ENCODE measurements around the gene ZNF419. TPM values are rescaled to one million over a fixed set of nuclear protein-coding genes. Genes with fewer than 3 reads are reported as not detected.

The ZNF419 gene
- 6.3 to 7.1 TPM (median 6.7 TPM) in 5 replicates for total RNA-seq (2022; extraction: Qiagen RNA extraction; ENCODE audit: low read depth)

DNA sequence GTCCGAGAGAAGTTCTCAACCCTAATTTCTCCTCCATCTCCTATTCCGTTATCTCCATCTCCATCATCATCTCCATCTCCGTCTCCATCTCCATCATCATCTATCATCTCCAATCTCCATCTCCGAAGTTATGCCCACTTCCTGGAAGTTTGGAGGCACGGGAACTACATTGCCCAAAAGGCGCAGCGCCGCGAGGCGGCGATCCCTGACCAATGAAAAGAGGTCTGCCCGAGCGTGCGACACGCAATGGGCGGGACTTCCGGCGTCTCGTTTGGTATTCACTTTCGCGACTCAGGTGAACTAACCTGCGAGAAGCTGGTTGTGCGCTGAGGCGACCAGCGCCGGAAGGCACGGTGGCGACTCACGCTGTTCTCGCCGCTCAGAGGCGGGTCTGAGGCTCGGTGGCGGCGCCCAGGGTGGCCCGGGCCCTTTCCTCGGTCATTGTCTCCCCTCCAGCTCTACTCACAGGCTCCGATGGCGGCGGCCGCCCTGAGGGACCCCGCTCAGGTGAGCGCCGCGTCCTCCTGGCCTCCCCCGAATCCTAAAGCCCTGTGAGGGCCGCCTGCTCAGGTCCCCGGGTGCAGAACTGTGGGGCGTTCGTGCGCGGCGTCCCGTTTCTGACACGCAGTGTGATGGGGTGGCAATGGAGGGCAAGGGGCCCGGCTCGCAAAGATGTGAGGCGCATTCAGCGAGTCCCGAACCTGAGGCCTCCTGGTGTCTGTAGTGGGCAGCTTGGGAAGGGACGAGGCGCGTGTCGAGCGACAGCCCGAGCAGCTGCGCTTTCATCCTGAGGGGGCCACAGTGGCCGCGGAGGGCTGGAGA is at the start of gene ZNF419:
Gene ZNF419, plus strand, starts transcription at position 274 of the 822 bp plus-strand sequence. Its CDS starts 201 bp downstream, at position 475.

GRCh38 chr19:57477191-57478008 is 10.2 kb upstream of the ZNF419 start, which contains the start of gene ZNF772:
TSS of gene ZNF772 (minus strand) at chr19:57477566. CDS start at chr19:57477309, 257 bp downstream.

DNA sequence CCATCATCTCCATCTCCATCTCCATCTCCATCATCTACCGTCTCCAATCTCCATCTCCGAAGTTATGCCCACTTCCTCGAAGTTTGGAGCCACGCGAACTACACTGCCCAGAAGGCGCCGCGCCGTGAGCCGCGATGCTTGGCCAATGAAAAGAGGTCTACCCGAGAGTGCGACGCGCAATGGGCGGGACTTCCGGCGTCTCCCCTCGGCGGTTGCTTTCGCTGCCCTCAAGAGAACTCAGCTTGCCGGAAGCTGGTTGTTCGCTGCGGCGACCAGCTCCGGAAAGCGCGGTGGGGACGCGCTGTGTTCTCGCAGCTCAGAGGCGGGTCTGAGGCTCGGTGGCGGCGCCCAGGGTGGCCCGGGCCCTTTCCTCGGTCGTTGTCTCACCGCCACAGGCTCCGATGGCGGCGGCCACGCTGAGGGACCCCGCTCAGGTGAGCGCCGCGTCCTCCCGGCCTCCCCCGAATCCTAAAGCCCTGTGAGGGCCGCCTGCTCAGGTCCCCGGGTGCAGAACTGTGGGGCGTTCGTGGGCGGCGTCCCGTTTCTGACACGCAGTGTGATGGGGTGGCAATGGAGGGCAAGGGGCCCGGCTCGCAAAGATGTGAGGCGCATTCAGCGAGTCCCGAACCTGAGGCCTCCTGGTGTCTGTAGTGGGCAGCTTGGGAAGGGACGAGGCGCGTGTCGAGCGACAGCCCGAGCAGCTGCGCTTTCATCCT is 12.3 kb downstream of the ZNF419 start, which contains the start of gene ZNF773:
Gene ZNF773, plus strand, starts transcription at position 259 of the 716 bp plus-strand sequence. Its CDS starts 143 bp downstream, at position 402.

GRCh38 chr19:57527136-57527881 is 39.8 kb downstream of the ZNF419 start, which contains the start of gene ZNF549:
TSS of gene ZNF549 (plus strand) at chr19:57527356. CDS start at chr19:57527574, 218 bp downstream.

Other genes with a start within 250 kb of the ZNF419 start
- 1.5 to 2.6 TPM (median 2.1 TPM) in 5 replicates for gene ZNF805, start 247.1 kb upstream of the ZNF419 start, total RNA-seq (2022; extraction: Qiagen RNA extraction; ENCODE audit: low read depth)
- 0.82 to 1.4 TPM (median 1.1 TPM) in 5 replicates for gene ZNF460, start 207.3 kb upstream of the ZNF419 start, total RNA-seq (2022; extraction: Qiagen RNA extraction; ENCODE audit: low read depth)
- gene ZNF543, start 167.3 kb upstream of the ZNF419 start, total RNA-seq (2022; extraction: Qiagen RNA extraction; ENCODE audit: low read depth) = 1.5 to 2.2 TPM (median 1.6 TPM) in 5 replicates
- 1.9 to 2.4 TPM (median 2.1 TPM) in 5 replicates for gene ZNF304, start 136.5 kb upstream of the ZNF419 start, total RNA-seq (2022; extraction: Qiagen RNA extraction; ENCODE audit: low read depth)
- gene TRAPPC2B, start 124.2 kb upstream of the ZNF419 start, total RNA-seq (2022; extraction: Qiagen RNA extraction; ENCODE audit: low read depth) = 14.3 to 16.1 TPM (median 15.7 TPM) in 5 replicates
- 1.1 to 1.9 TPM (median 1.5 TPM) in 5 replicates for gene ZNF547, start 124.2 kb upstream of the ZNF419 start, total RNA-seq (2022; extraction: Qiagen RNA extraction; ENCODE audit: low read depth)
- 4.0 to 4.7 TPM (median 4.4 TPM) in 5 replicates for gene ZNF548, start 97.9 kb upstream of the ZNF419 start, total RNA-seq (2022; extraction: Qiagen RNA extraction; ENCODE audit: low read depth)
- gene ZNF17, start 76.6 kb upstream of the ZNF419 start, total RNA-seq (2022; extraction: Qiagen RNA extraction; ENCODE audit: low read depth) = 4.2 to 6.8 TPM (median 4.7 TPM) in 5 replicates
- 15.2 to 17.6 TPM (median 16.7 TPM) in 5 replicates for gene ZNF749, start 52.4 kb upstream of the ZNF419 start, total RNA-seq (2022; extraction: Qiagen RNA extraction; ENCODE audit: low read depth)
- gene VN1R1, start 30.6 kb upstream of the ZNF419 start, total RNA-seq (2022; extraction: Qiagen RNA extraction; ENCODE audit: low read depth) = 0.03 to 0.06 TPM (median 0.05 TPM) in 3 of 5 replicates, not detected in the others
- 1.3 to 1.8 TPM (median 1.5 TPM) in 5 replicates for gene ZNF772, start 10.2 kb upstream of the ZNF419 start, total RNA-seq (2022; extraction: Qiagen RNA extraction; ENCODE audit: low read depth)
- 4.6 to 6.0 TPM (median 4.9 TPM) in 5 replicates for gene ZNF773, start 12.2 kb downstream of the ZNF419 start, total RNA-seq (2022; extraction: Qiagen RNA extraction; ENCODE audit: low read depth)
- 1.4 to 2.3 TPM (median 1.7 TPM) in 5 replicates for gene ZNF549, start 39.6 kb downstream of the ZNF419 start, total RNA-seq (2022; extraction: Qiagen RNA extraction; ENCODE audit: low read depth)
- gene ZNF550, start 72.1 kb downstream of the ZNF419 start, total RNA-seq (2022; extraction: Qiagen RNA extraction; ENCODE audit: low read depth) = 3.0 to 4.3 TPM (median 3.8 TPM) in 5 replicates
- 4.0 to 4.9 TPM (median 4.6 TPM) in 5 replicates for gene ZNF416, start 91.2 kb downstream of the ZNF419 start, total RNA-seq (2022; extraction: Qiagen RNA extraction; ENCODE audit: low read depth)
- not detected in 5 replicates for gene ZIK1, start 96.4 kb downstream of the ZNF419 start, total RNA-seq (2022; extraction: Qiagen RNA extraction; ENCODE audit: low read depth)
- 4.6 to 5.5 TPM (median 4.9 TPM) in 5 replicates for gene ZNF530, start 112.1 kb downstream of the ZNF419 start, total RNA-seq (2022; extraction: Qiagen RNA extraction; ENCODE audit: low read depth)
- 6.6 to 9.0 TPM (median 8.3 TPM) in 5 replicates for gene ZNF134, start 126.5 kb downstream of the ZNF419 start, total RNA-seq (2022; extraction: Qiagen RNA extraction; ENCODE audit: low read depth)
- gene ZNF211, start 145.4 kb downstream of the ZNF419 start, total RNA-seq (2022; extraction: Qiagen RNA extraction; ENCODE audit: low read depth) = 5.2 to 6.6 TPM (median 6.4 TPM) in 5 replicates
- gene ZSCAN4, start 181.2 kb downstream of the ZNF419 start, total RNA-seq (2022; extraction: Qiagen RNA extraction; ENCODE audit: low read depth) = not detected in 5 replicates
- 4.6 to 6.3 TPM (median 5.4 TPM) in 5 replicates for gene ZNF551, start 194.2 kb downstream of the ZNF419 start, total RNA-seq (2022; extraction: Qiagen RNA extraction; ENCODE audit: low read depth)
- gene ZNF154, start 221.5 kb downstream of the ZNF419 start, total RNA-seq (2022; extraction: Qiagen RNA extraction; ENCODE audit: low read depth) = not detected in 5 replicates
- 0.78 to 1.0 TPM (median 0.82 TPM) in 5 replicates for gene ZNF671, start 239.9 kb downstream of the ZNF419 start, total RNA-seq (2022; extraction: Qiagen RNA extraction; ENCODE audit: low read depth)